IMR-90 (cell line): ENCODE measurements around the gene KLK10. TPM values are rescaled to one million over a fixed set of nuclear protein-coding genes. Genes with fewer than 3 reads are reported as not detected.

Experiments
- ATAC-seq: fragments of 200-7000 bp; cut with Tn5 transposase; 2 replicates; pipeline ENCODE4 v1.9.1; 2020; ENCODE audit warnings: low read depth, mild to moderate bottlenecking, moderate library complexity
- BruUV-seq: library from RNA; stranded (reverse); fragments of 400-500 nt; replicated peaks from 2 replicates; lab custom pipeline; 2021; lab: Mats Ljungman, UMichigan
- CTCF ChIA-PET: fragments of 300-600 bp; formaldehyde crosslinking; extraction: SDS; loops from one replicate; lab custom pipeline; 2021; ENCODE audit warnings: antibody characterized with exemption; lab: Yijun Ruan, JAX
- POLR2A ChIA-PET: fragments of 300-600 bp; sonication (Branson Sonifier 250); formaldehyde crosslinking; loops from one replicate; lab custom pipeline; 2022; ENCODE audit warnings: antibody characterized with exemption; ENCODE audit not compliant: unreplicated experiment; lab: Charles Lee
- DNase-seq: peaks from one replicate; pipeline ENCODE4 v3.0.0; 2013
- H2AFZ ChIP-seq: replicated peaks from 2 replicates; pipeline ENCODE3; 2013; ENCODE audit warnings: low read length, mild to moderate bottlenecking; ENCODE audit not compliant: poor library complexity
- H2AK5ac ChIP-seq: 2 replicates; pipeline ENCODE4 v1.6.1; 2013; ENCODE audit warnings: low read depth, low read length, inconsistent platforms
- H2AK9ac ChIP-seq: replicated peaks from 2 replicates; pipeline ENCODE3; 2013; ENCODE audit warnings: mild to moderate bottlenecking, low read depth, low read length, moderate library complexity; ENCODE audit not compliant: poor library complexity
- H2BK120ac ChIP-seq: 2 replicates; pipeline ENCODE4 v1.6.1; 2013; ENCODE audit warnings: low read depth, low read length, inconsistent platforms
- H2BK15ac ChIP-seq: 3 replicates; pipeline ENCODE4 v1.6.1; 2013; ENCODE audit warnings: low read depth, low read length, inconsistent platforms
- H2BK20ac ChIP-seq: 2 replicates; pipeline ENCODE4 v1.6.1; 2013; ENCODE audit warnings: low read depth, mild to moderate bottlenecking, inconsistent platforms, low read length, moderate library complexity
- H2BK5ac ChIP-seq: 2 replicates; pipeline ENCODE4 v1.6.1; 2013; ENCODE audit warnings: mild to moderate bottlenecking, low read depth, low read length, inconsistent platforms; ENCODE audit not compliant: poor library complexity, severe bottlenecking
- H3K14ac ChIP-seq: replicated peaks from 2 replicates; pipeline ENCODE4 v1.6.1; 2013; ENCODE audit warnings: low read depth, low read length, inconsistent platforms
- H3K18ac ChIP-seq: 2 replicates; pipeline ENCODE4 v1.6.1; 2013; ENCODE audit warnings: low read depth, low read length, control low read depth
- H3K23ac ChIP-seq: 2 replicates; pipeline ENCODE4 v1.6.1; 2013; ENCODE audit warnings: low read depth, low read length, inconsistent platforms
- H3K27ac ChIP-seq: 2 replicates; pipeline ENCODE4 v1.5.1; 2013; ENCODE audit warnings: mild to moderate bottlenecking, control low read depth, low read length; ENCODE audit not compliant: insufficient read depth
- H3K27me3 ChIP-seq: 2 replicates; pipeline ENCODE4 v1.6.1; 2013; ENCODE audit warnings: low read length; ENCODE audit not compliant: control insufficient read depth, insufficient read depth
- H3K36me3 ChIP-seq: 2 replicates; pipeline ENCODE4 v1.6.1; 2013; ENCODE audit warnings: low read length, mixed read lengths; ENCODE audit not compliant: control insufficient read depth, insufficient read depth
- H3K4ac ChIP-seq: 2 replicates; pipeline ENCODE4 v1.6.1; 2013; ENCODE audit warnings: low read depth, low read length, inconsistent platforms
- H3K4me1 ChIP-seq: 2 replicates; pipeline ENCODE4 v1.6.1; 2013; ENCODE audit warnings: low read length, mixed read lengths; ENCODE audit not compliant: control insufficient read depth, insufficient read depth
- H3K4me2 ChIP-seq: 2 replicates; pipeline ENCODE4 v1.6.1; 2013; ENCODE audit warnings: low read depth, mild to moderate bottlenecking, control low read depth, low read length, moderate library complexity
- H3K4me3 ChIP-seq: 2 replicates; pipeline ENCODE4 v1.5.1; 2013; ENCODE audit warnings: low read depth, mild to moderate bottlenecking, control low read depth, low read length, moderate library complexity; ENCODE audit not compliant: insufficient read depth
- H3K56ac ChIP-seq: 2 replicates; pipeline ENCODE4 v1.6.1; 2013; ENCODE audit warnings: low read length, inconsistent platforms; ENCODE audit not compliant: insufficient read depth; ENCODE audit errors: extremely low read depth
- H3K79me1 ChIP-seq, 2 experiments: 2 replicates each; pipeline ENCODE4 v1.6.1; 2013; ENCODE audit warnings: low read length in 2 of 2, inconsistent platforms in 1 of 2, low read depth in 1 of 2
- H3K9ac ChIP-seq: 2 replicates; pipeline ENCODE4 v1.6.1; 2013; ENCODE audit warnings: low read depth, low read length, control low read depth
- H3K9me1 ChIP-seq: 2 replicates; pipeline ENCODE4 v1.6.1; 2013; ENCODE audit warnings: low read length, inconsistent platforms; ENCODE audit not compliant: insufficient read depth
- H3K9me3 ChIP-seq: 2 replicates; pipeline ENCODE4 v1.6.1; 2013; ENCODE audit warnings: low read length; ENCODE audit not compliant: control insufficient read depth, insufficient read depth
- H4K20me1 ChIP-seq: 2 replicates; pipeline ENCODE4 v1.6.1; 2013; ENCODE audit warnings: low read length, inconsistent platforms; ENCODE audit not compliant: insufficient read depth
- H4K5ac ChIP-seq: 2 replicates; pipeline ENCODE4 v1.6.1; 2013; ENCODE audit warnings: mild to moderate bottlenecking, low read depth, low read length, control low read depth
- H4K8ac ChIP-seq, 2 experiments: 2 replicates each; pipeline ENCODE4 v1.6.1; 2013; ENCODE audit warnings: low read depth in 2 of 2, low read length in 2 of 2, control low read depth in 1 of 2, inconsistent platforms in 1 of 2
- H4K91ac ChIP-seq: 2 replicates; pipeline ENCODE4 v1.6.1; 2013; ENCODE audit warnings: low read depth, low read length, inconsistent platforms; ENCODE audit not compliant: insufficient read depth
- BHLHE40 ChIP-seq: fragments of 150-350 bp; IDR thresholded peaks from 2 replicates; pipeline ENCODE4 v1.6.1; 2016; ENCODE audit warnings: mild to moderate bottlenecking, low read depth, low read length
- CEBPB ChIP-seq: IDR thresholded peaks from 2 replicates; pipeline ENCODE4 v1.6.1; 2012; ENCODE audit warnings: low read depth, low read length, improper control_type of control experiment
- CHD1 ChIP-seq: IDR thresholded peaks from 2 replicates; pipeline ENCODE4 v1.6.1; 2012; ENCODE audit warnings: low read depth, low read length, improper control_type of control experiment
- FOS ChIP-seq: fragments of 150-350 bp; IDR thresholded peaks from 2 replicates; pipeline ENCODE4 v1.6.1; 2016; ENCODE audit warnings: low read depth, low read length
- MAZ ChIP-seq: IDR thresholded peaks from 2 replicates; pipeline ENCODE4 v1.6.1; 2012; ENCODE audit warnings: low read depth, mild to moderate bottlenecking, low read length, improper control_type of control experiment, moderate library complexity, borderline replicate concordance
- POLR2A ChIP-seq: IDR thresholded peaks from 2 replicates; pipeline ENCODE4 v1.6.1; 2012; ENCODE audit warnings: mild to moderate bottlenecking, low read depth, low read length
- RCOR1 ChIP-seq: IDR thresholded peaks from 2 replicates; pipeline ENCODE4 v1.6.1; 2012; ENCODE audit warnings: mild to moderate bottlenecking, low read length, improper control_type of control experiment; ENCODE audit not compliant: insufficient replicate concordance
- SMC3 ChIP-seq: fragments of 150-350 bp; IDR thresholded peaks from 2 replicates; pipeline ENCODE4 v1.6.1; 2016; ENCODE audit warnings: low read depth, mild to moderate bottlenecking, antibody characterized with exemption, low read length, moderate library complexity
- WGBS, 2 experiments: methylation state at CpG; one replicate each; pipeline versions ENCODE4 v1.1.5 to v1.1.7; 2013; ENCODE audit warnings: missing lambda C conversion rate in 2 of 2; ENCODE audit not compliant: insufficient read length in 1 of 2; ENCODE audit errors: extremely low coverage in 2 of 2; 5-methylcytosine and 5-hydroxymethylcytosine counted together
- dilution Hi-C: fragments of 300-500 bp; cut with HindIII; formaldehyde crosslinking; loops from one replicate; pipeline ENCODE4 v1.14.3; 2018; ENCODE audit warnings: low sequenced_read_pairs; ENCODE audit not compliant: unreplicated experiment
- in situ Hi-C: fragments of 300-500 bp; cut with MboI; formaldehyde crosslinking; loops from 3 replicates; pipeline ENCODE4 v1.14.3; 2019; ENCODE audit warnings: low sequenced_read_pairs, inconsistent platforms, mixed read lengths
- intact Hi-C: fragments of 100-400 bp; cut with micrococcal nuclease; formaldehyde crosslinking; loops from 2 replicates; pipeline ENCODE4 v1.10.0; 2022
- polyA plus RNA-seq, 3 experiments: library from polyadenylated mRNA; depleted of rRNA; stranded (reverse); fragments of >200 nt; gene quantifications; 2 replicates each; pipeline ENCODE4 v1.2.3, GENCODE V29; 2012; ENCODE audit warnings: low replicate concordance in 1 of 3
- total RNA-seq: library from RNA; depleted of rRNA; stranded (reverse); fragments of >200 nt; gene quantifications from 2 replicates; pipeline ENCODE4 v1.2.3, GENCODE V29; 2012
- TF ChIP-seq, protein P1 (sequence below): conservative IDR thresholded peaks from 2 replicates; pipeline ENCODE4 v1.5.1; 2012; ENCODE audit warnings: mild to moderate bottlenecking, low read depth, low read length, improper control_type of control experiment
- TF ChIP-seq, protein P2 (sequence below): fragments of 150-350 bp; IDR thresholded peaks from 2 replicates; pipeline ENCODE4 v1.6.1; 2017; ENCODE audit warnings: mild to moderate bottlenecking, antibody characterized with exemption, low read length, low read depth

KLK10 gene
- total and polyA plus RNA-seq, 2 of the 4 experiments (the other 2 are of a cell fraction), result not detected

DNA sequence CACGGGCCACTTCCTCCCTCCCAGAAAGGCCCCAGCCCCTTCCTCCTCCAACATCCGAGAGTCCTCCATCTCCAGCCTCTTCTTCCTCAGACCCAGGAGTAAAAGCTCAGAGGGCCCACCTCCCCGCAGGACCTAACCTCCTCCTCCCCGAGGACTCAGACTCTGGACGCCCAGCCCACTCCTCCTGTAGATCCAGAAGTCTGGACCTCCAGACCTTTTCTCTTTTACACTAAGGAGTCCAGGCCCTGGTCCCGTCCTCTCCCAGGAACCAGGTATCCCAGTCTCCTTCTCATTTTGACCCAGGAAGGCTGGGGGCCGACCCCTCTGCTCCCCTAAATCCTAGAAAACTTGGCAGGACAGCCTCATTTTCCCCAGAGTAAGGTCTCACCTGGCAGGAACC, 16.2 kb downstream of the KLK10 start:
- Histone ChIP-seq H4K5ac (no peak overlapping the region), H3K18ac (no peak overlapping the region), H2BK120ac (no peak overlapping the region), H3K4me2 (no peak overlapping the region), H3K14ac (no peak overlapping the region), H3K4ac (no peak overlapping the region), H3K27ac (no peak overlapping the region), H2BK15ac (no peak overlapping the region), H3K27me3 (no peaks in the 10 kb centered on the region), H3K79me1 (no peaks in the 10 kb centered on the region), H3K9me1 (no peaks in the 10 kb centered on the region), H2AK5ac (no peak overlapping the region), H3K9ac (no peak overlapping the region), H4K20me1 (no peaks in the 10 kb centered on the region; the same call in 1 of the 2 replicates), H3K36me3 (no peaks in the 10 kb centered on the region), H4K91ac (no peak overlapping the region), H2BK20ac (no peak overlapping the region), H3K23ac (no peak overlapping the region), H3K56ac (no peak overlapping the region), H4K8ac (no peak overlapping the region), H3K4me3 (no peak overlapping the region), H2BK5ac (no peak overlapping the region), H2AFZ (no peak overlapping the region), H3K4me1 (no peaks in the 10 kb centered on the region), H2AK9ac (no peak overlapping the region), H3K9me3 (peaks cover 9% of the 10 kb centered on the region)
- 89% methylated on average over 3 of the region's 7 CpGs; no CpG with 5 or more reads in 1 of the 2 experiments for WGBS, 2 experiments
- ATAC-seq, result no peak
- TF ChIP-seq, protein P1, sequence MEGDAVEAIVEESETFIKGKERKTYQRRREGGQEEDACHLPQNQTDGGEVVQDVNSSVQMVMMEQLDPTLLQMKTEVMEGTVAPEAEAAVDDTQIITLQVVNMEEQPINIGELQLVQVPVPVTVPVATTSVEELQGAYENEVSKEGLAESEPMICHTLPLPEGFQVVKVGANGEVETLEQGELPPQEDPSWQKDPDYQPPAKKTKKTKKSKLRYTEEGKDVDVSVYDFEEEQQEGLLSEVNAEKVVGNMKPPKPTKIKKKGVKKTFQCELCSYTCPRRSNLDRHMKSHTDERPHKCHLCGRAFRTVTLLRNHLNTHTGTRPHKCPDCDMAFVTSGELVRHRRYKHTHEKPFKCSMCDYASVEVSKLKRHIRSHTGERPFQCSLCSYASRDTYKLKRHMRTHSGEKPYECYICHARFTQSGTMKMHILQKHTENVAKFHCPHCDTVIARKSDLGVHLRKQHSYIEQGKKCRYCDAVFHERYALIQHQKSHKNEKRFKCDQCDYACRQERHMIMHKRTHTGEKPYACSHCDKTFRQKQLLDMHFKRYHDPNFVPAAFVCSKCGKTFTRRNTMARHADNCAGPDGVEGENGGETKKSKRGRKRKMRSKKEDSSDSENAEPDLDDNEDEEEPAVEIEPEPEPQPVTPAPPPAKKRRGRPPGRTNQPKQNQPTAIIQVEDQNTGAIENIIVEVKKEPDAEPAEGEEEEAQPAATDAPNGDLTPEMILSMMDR, result no peak
- TF ChIP-seq BHLHE40 (no peak), SMC3 (no peak), FOS (no peak), MAZ (no peak), RCOR1 (no peak), CEBPB (no peak), POLR2A (no peak), CHD1 (no peak)
- TF ChIP-seq, protein P2, sequence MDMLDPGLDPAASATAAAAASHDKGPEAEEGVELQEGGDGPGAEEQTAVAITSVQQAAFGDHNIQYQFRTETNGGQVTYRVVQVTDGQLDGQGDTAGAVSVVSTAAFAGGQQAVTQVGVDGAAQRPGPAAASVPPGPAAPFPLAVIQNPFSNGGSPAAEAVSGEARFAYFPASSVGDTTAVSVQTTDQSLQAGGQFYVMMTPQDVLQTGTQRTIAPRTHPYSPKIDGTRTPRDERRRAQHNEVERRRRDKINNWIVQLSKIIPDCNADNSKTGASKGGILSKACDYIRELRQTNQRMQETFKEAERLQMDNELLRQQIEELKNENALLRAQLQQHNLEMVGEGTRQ, result no peak
- intact Hi-C loops (no loop called here), in situ Hi-C loops (no loop called here), dilution Hi-C loops (no loop called here)
- ChIA-PET POLR2A (no interaction called here), CTCF (no interaction called here)
- no TSS peak for BruUV-seq
- no peak for DNase-seq
